Smooth muscle cell (in vitro differentiated cells): Measurements from ENCODE around the gene PTK6. TPM values are rescaled to one million over a fixed set of nuclear protein-coding genes. Genes with fewer than 3 reads are reported as not detected.

Experiments used
- DNase-seq: peaks from one replicate; lab custom pipeline; 2025; ENCODE audit not compliant: unreplicated experiment; lab: John Stamatoyannopoulos, UW
- H2AFZ ChIP-seq: fragments of 200-600 bp; sonication (generic); 2 replicates; pipeline ENCODE4 v1.6.0; 2016; ENCODE audit warnings: antibody characterized with exemption, low read depth, mild to moderate bottlenecking
- H3F3A ChIP-seq: fragments of 200-600 bp; sonication (generic); 2 replicates; pipeline ENCODE4 v1.6.0; 2017; ENCODE audit warnings: antibody characterized with exemption, low read depth
- H3K27ac ChIP-seq: fragments of 200-600 bp; sonication (generic); 2 replicates; pipeline ENCODE4 v1.5.1; 2016; ENCODE audit warnings: low read depth, mild to moderate bottlenecking
- H3K27me3 ChIP-seq: fragments of 200-600 bp; sonication (generic); 2 replicates; pipeline ENCODE4 v1.6.1; 2016; ENCODE audit warnings: low read depth, mild to moderate bottlenecking
- H3K36me3 ChIP-seq: fragments of 200-600 bp; sonication (generic); 2 replicates; pipeline ENCODE4 v1.5.1; 2016; ENCODE audit warnings: low read depth
- H3K4me1 ChIP-seq: fragments of 200-600 bp; sonication (generic); 2 replicates; pipeline ENCODE4 v1.5.1; 2016; ENCODE audit warnings: low read depth
- H3K4me2 ChIP-seq: fragments of 200-600 bp; sonication (generic); 2 replicates; pipeline ENCODE4 v1.6.0; 2016; ENCODE audit warnings: mild to moderate bottlenecking
- H3K4me3 ChIP-seq: fragments of 200-600 bp; sonication (generic); 2 replicates; pipeline ENCODE4 v1.5.1; 2016; ENCODE audit warnings: mild to moderate bottlenecking
- H3K79me2 ChIP-seq: fragments of 200-600 bp; sonication (generic); 2 replicates; pipeline ENCODE4 v1.6.0; 2016; ENCODE audit warnings: low read depth, mild to moderate bottlenecking
- H3K9ac ChIP-seq: fragments of 200-600 bp; sonication (generic); 2 replicates; pipeline ENCODE4 v1.6.0; 2016; ENCODE audit warnings: low read depth
- H3K9me3 ChIP-seq: fragments of 200-600 bp; sonication (generic); replicated peaks from 2 replicates; pipeline ENCODE4 v1.5.1; 2016; ENCODE audit warnings: low read depth
- H4K20me1 ChIP-seq: fragments of 200-600 bp; sonication (generic); 2 replicates; pipeline ENCODE4 v1.6.0; 2016; ENCODE audit warnings: low read depth
- WGBS: methylation state at CpG from one replicate; pipeline ENCODE4 v1.1.7; 2016; ENCODE audit warnings: low lambda C conversion rate; 5-methylcytosine and 5-hydroxymethylcytosine counted together
- polyA plus RNA-seq: library from polyadenylated mRNA; unstranded; fragments of >200 nt; fragmentation: Nextera tagmentation; extraction: Ambion mirVana; gene quantifications from 2 replicates; pipeline ENCODE4 v1.2.1, GENCODE V29; 2016
- total RNA-seq: library from RNA; depleted of rRNA; stranded (reverse); fragments of >200 nt; gene quantifications from 2 replicates; pipeline ENCODE4 v1.2.3, GENCODE V29; 2014
- TF ChIP-seq, protein P1 (sequence below): fragments of 200-600 bp; sonication (generic); IDR thresholded peaks from 2 replicates; pipeline ENCODE4 v1.5.1; 2017; ENCODE audit warnings: borderline replicate concordance, mild to moderate bottlenecking, antibody characterized with exemption; ENCODE audit not compliant: insufficient read depth, poor library complexity, severe bottlenecking

Gene PTK6
- total and polyA plus RNA-seq, 2 experiments from 2014 or later: 0.05 TPM; not detected in 1

- WGBS: 95% methylated on average over 43 of the region's 46 CpGs
Observed at GRCh38 chr20:63568986-63569949, 32.1 kb upstream of the PTK6 start.

GRCh38 chr20:63568170-63568981 is 31.2 kb upstream of the PTK6 start:
- H2AFZ ChIP-seq: no peak overlapping the region
- H3K27ac ChIP-seq: no peak overlapping the region
- H3F3A ChIP-seq: no peaks in the 10 kb centered on the region
- 97% methylated on average over 39 of the region's 43 CpGs for WGBS
- H3K4me1 ChIP-seq: peaks cover 2% of the 10 kb centered on the region
- no peaks in the 10 kb centered on the region for H3K36me3 ChIP-seq
- H3K79me2 ChIP-seq: no peaks in the 10 kb centered on the region
- TF ChIP-seq, protein P1, sequence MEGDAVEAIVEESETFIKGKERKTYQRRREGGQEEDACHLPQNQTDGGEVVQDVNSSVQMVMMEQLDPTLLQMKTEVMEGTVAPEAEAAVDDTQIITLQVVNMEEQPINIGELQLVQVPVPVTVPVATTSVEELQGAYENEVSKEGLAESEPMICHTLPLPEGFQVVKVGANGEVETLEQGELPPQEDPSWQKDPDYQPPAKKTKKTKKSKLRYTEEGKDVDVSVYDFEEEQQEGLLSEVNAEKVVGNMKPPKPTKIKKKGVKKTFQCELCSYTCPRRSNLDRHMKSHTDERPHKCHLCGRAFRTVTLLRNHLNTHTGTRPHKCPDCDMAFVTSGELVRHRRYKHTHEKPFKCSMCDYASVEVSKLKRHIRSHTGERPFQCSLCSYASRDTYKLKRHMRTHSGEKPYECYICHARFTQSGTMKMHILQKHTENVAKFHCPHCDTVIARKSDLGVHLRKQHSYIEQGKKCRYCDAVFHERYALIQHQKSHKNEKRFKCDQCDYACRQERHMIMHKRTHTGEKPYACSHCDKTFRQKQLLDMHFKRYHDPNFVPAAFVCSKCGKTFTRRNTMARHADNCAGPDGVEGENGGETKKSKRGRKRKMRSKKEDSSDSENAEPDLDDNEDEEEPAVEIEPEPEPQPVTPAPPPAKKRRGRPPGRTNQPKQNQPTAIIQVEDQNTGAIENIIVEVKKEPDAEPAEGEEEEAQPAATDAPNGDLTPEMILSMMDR: no peak
- H3K27me3 ChIP-seq: no peaks in the 10 kb centered on the region
- no peak overlapping the region for H3K4me2 ChIP-seq
- no peaks in the 10 kb centered on the region for H3K9me3 ChIP-seq
- H4K20me1 ChIP-seq: no peaks in the 10 kb centered on the region
- no peak overlapping the region for H3K4me3 ChIP-seq
- H3K9ac ChIP-seq: no peak overlapping the region
- no peak for DNase-seq

More at GRCh38 chr20:63568986-63569949, 32.1 kb upstream of the PTK6 start:
- Histone ChIP-seq H3K4me1 (peaks cover 4% of the 10 kb centered on the region), H2AFZ (no peak overlapping the region), H3K4me3 (no peak overlapping the region), H4K20me1 (no peaks in the 10 kb centered on the region), H3F3A (no peaks in the 10 kb centered on the region), H3K9ac (no peak overlapping the region), H3K79me2 (no peaks in the 10 kb centered on the region), H3K4me2 (no peak overlapping the region), H3K9me3 (no peaks in the 10 kb centered on the region), H3K27me3 (no peaks in the 10 kb centered on the region), H3K36me3 (no peaks in the 10 kb centered on the region), H3K27ac (no peak overlapping the region)
- TF ChIP-seq, protein P1: no peak
- DNase-seq: no peak

- TF ChIP-seq, protein P1: no peak
- Histone ChIP-seq H3K4me3 (no peak overlapping the region), H3K9me3 (no peaks in the 10 kb centered on the region), H3K4me1 (no peaks in the 10 kb centered on the region), H3F3A (no peaks in the 10 kb centered on the region), H4K20me1 (no peaks in the 10 kb centered on the region), H2AFZ (no peak overlapping the region), H3K27me3 (no peaks in the 10 kb centered on the region), H3K4me2 (no peak overlapping the region), H3K9ac (no peak overlapping the region), H3K79me2 (no peaks in the 10 kb centered on the region), H3K27ac (no peak overlapping the region), H3K36me3 (no peaks in the 10 kb centered on the region)
- WGBS: 90% methylated on average over 36 of the region's 37 CpGs
- no peak for DNase-seq
Observed at GRCh38 chr20:63567386-63568169, 30.4 kb upstream of the PTK6 start.
